Right lobe of liver (tissue), 6 donors: ENCODE measurements around the gene HSD3B1. TPM values are rescaled to one million over a fixed set of nuclear protein-coding genes. Genes with fewer than 3 reads are reported as not detected.

Experiments used
- ATAC-seq, 4 donors: fragments of 200-7000 bp; cut with Tn5 transposase; one replicate each; pipeline ENCODE4 v1.9.1; 2020; ENCODE audit warnings: mild to moderate bottlenecking in 4 of 4, moderate library complexity in 4 of 4
- DNase-seq, 3 donors: peaks; one replicate each; pipeline ENCODE4 v3.0.0-alpha.2; 2020
- H3K27ac ChIP-seq, 3 donors: fragments of 200-600 bp; one replicate each; pipeline ENCODE4 v1.8.0; 2022
- H3K27me3 ChIP-seq, 2 donors: fragments of 200-600 bp; one replicate each; pipeline ENCODE4 v1.8.0; 2022
- H3K36me3 ChIP-seq, 4 donors: fragments of 200-600 bp; sonication (generic) in 1 of 4; one replicate each; pipeline versions ENCODE4 v1.5.1 to v1.8.0; 2017 to 2022; ENCODE audit warnings: control low read depth in 1 of 4
- H3K4me1 ChIP-seq, 4 donors: fragments of 200-600 bp; sonication (generic) in 1 of 4; one replicate each; pipeline versions ENCODE4 v1.5.1 to v1.8.0; 2017 to 2022; ENCODE audit warnings: control low read depth in 1 of 4
- H3K4me3 ChIP-seq, 3 donors: fragments of 200-600 bp; one replicate each; pipeline ENCODE4 v1.8.0; 2022
- H3K9me3 ChIP-seq, 4 donors: fragments of 200-600 bp; sonication (generic) in 1 of 4; one replicate each; pipeline versions ENCODE4 v1.5.1 to v1.8.0; 2017 to 2022; ENCODE audit warnings: control low read depth in 1 of 4
- CTCF ChIP-seq, 4 donors: fragments of 200-600 bp in 3 of 4; fragments of 450-650 bp in 1 of 4; IDR thresholded peaks; one replicate each; pipeline versions ENCODE4 v1.5.1 to v1.8.0; 2016 to 2022; ENCODE audit warnings: antibody characterized with exemption in 4 of 4, mild to moderate bottlenecking in 2 of 4
- POLR2A ChIP-seq: fragments of 450-650 bp; IDR thresholded peaks from one replicate; pipeline ENCODE4 v1.6.1; 2017; ENCODE audit warnings: antibody characterized with exemption, mild to moderate bottlenecking
- WGBS: methylation state at CpG from one replicate; pipeline ENCODE4 v1.1.6; 2018; ENCODE audit warnings: low coverage, low lambda C conversion rate; ENCODE audit not compliant: insufficient coverage; ENCODE audit errors: missing lambda C conversion rate; 5-methylcytosine and 5-hydroxymethylcytosine counted together
- intact Hi-C, 2 donors: fragments of 100-400 bp; cut with DNase I; formaldehyde crosslinking; loops; one replicate each; pipeline versions ENCODE4 v1.11.2 to v1.14.1; 2022
- total RNA-seq, 6 experiments: library from RNA; depleted of rRNA in 2 of 6; stranded (reverse); fragments of >200 nt in 2 of 6; fragmentation: NEBNext Ultra II Directional in 3 of 6; extraction: Animal tissue kit (Norgen Biotek cat#: 25700) in 3 of 6; gene quantifications; one replicate each; pipeline versions ENCODE4 v1.1.0 to v1.2.4, GENCODE V29; 2016 to 2023
- donor health status: DM: no; HTN: yes; CAD: no.
- donor health status: DM: no; HTN: no; CAD: no.
- donor health status: DM: no; HTN: no; CAD: no.
- donor health status: DM: no; HTN: yes; CAD: no.
- donor health status: DM: no; HTN: yes; CAD: no.

HSD3B1 gene
- total RNA-seq, 6 experiments from 2014 or later = 0.39 to 1.3 (median 0.74) TPM; not detected in 3

GRCh38 chr1:119470958-119471357 lies 36.1 kb upstream of the HSD3B1 start:
- no peak for ATAC-seq
- 83% methylated on average over 7 of the region's 7 CpGs for WGBS
- intact Hi-C loops = loop anchor here in 1 of 2 donors (10.0 kb wide), 1 partner anchor 134 kb away; no protein-coding TSS in a partner anchor

GRCh38 chr1:119471566-119471965 lies 35.4 kb upstream of the HSD3B1 start:
- peaks cover 0 to 44% (median 17%) of the 10 kb centered on the region in 4 donors for H3K4me1 ChIP-seq
- 100% methylated on average over 2 of the region's 5 CpGs for WGBS
- no peak for DNase-seq
- H3K27ac ChIP-seq = no peak overlapping the region
- no peak overlapping the region for H3K4me3 ChIP-seq
- TF ChIP-seq CTCF (IDR thresholded peaks at IDR 0.05) (no peak), POLR2A (no peak)
- intact Hi-C loops = loop anchor here in 1 of 2 donors (10.0 kb wide), 1 partner anchor 133 kb away; no protein-coding TSS in a partner anchor
- H3K36me3 ChIP-seq = no peaks in the 10 kb centered on the region
- no peaks in the 10 kb centered on the region for H3K27me3 ChIP-seq
- ATAC-seq = no peak
- H3K9me3 ChIP-seq = no peaks in the 10 kb centered on the region

More at GRCh38 chr1:119470958-119471357, 36.1 kb upstream of the HSD3B1 start:
- H3K27me3 ChIP-seq = no peaks in the 10 kb centered on the region
- H3K27ac ChIP-seq = no peak overlapping the region
- TF ChIP-seq CTCF (IDR thresholded peaks at IDR 0.05) (no peak), POLR2A (no peak)
- DNase-seq = no peak
- no peak overlapping the region for H3K4me3 ChIP-seq
- no peaks in the 10 kb centered on the region for H3K9me3 ChIP-seq
- peaks cover 0 to 47% (median 20%) of the 10 kb centered on the region in 4 donors for H3K4me1 ChIP-seq
- no peaks in the 10 kb centered on the region for H3K36me3 ChIP-seq

- TF ChIP-seq CTCF (IDR thresholded peaks at IDR 0.05) = no peak
- TF ChIP-seq POLR2A = no peak
- ATAC-seq = no peak
- peaks cover 0 to 38% (median 14%) of the 10 kb centered on the region in 4 donors for H3K4me1 ChIP-seq
- no peak for DNase-seq
- no peaks in the 10 kb centered on the region for H3K9me3 ChIP-seq
- H3K36me3 ChIP-seq = no peaks in the 10 kb centered on the region
- intact Hi-C loops = loop anchor here in 1 of 2 donors (10.0 kb wide), 1 partner anchor 133 kb away; no protein-coding TSS in a partner anchor
- no peak overlapping the region for H3K4me3 ChIP-seq
- WGBS = 45% methylated on average over 4 of the region's 5 CpGs
- no peaks in the 10 kb centered on the region for H3K27me3 ChIP-seq
- H3K27ac ChIP-seq = no peak overlapping the region
Measured at GRCh38 chr1:119472080-119472818, 34.8 kb upstream of the HSD3B1 start.

- H3K36me3 ChIP-seq = no peaks in the 10 kb centered on the region
- no peaks in the 10 kb centered on the region for H3K9me3 ChIP-seq
- no peak for ATAC-seq
Measured at GRCh38 chr1:119472819-119473175, 34.2 kb upstream of the HSD3B1 start.

More at GRCh38 chr1:119472819-119473175, 34.2 kb upstream of the HSD3B1 start:
- Histone ChIP-seq H3K27me3 (no peaks in the 10 kb centered on the region), H3K4me1 (peaks cover 0 to 32% (median 11%) of the 10 kb centered on the region in 4 donors), H3K27ac (no peak overlapping the region), H3K4me3 (no peak overlapping the region)
- no peak for DNase-seq
- WGBS = 73% methylated on average over 2 of the region's 3 CpGs
- TF ChIP-seq POLR2A = no peak
- no peak for TF ChIP-seq CTCF (IDR thresholded peaks at IDR 0.05)
- intact Hi-C loops = loop anchor here in 1 of 2 donors (10.0 kb wide), 1 partner anchor 132 kb away; no protein-coding TSS in a partner anchor
